NCI-H1417 (cell line): ENCODE measurements around the gene LCN6.
"Not testable (repeated sequence)": the region's sequence is repeated elsewhere in the genome, so short reads cannot be mapped to it uniquely, and the experiment has no call there.

Experiments
- DNase-seq, 3 experiments: peaks; one replicate each; lab custom pipeline; 2025; lab: John Stamatoyannopoulos, UW

Gene LCN6

GRCh38 chr9:136748201-136748600 is at the start of gene LCN6:
Gene LCN6, minus strand, starts transcription at chr9:136748525. Its CDS starts 42 bp downstream, at chr9:136748483.
- DNase-seq = no peak

- DNase-seq = not testable (repeated sequence)
Measured at GRCh38 chr9:136796775-136797347, 48.5 kb upstream of the LCN6 start.

- no peak for DNase-seq
Measured at GRCh38 chr9:136796238-136796774, 48.0 kb upstream of the LCN6 start, which contains the start of gene CCDC183. Gene CCDC183, plus strand, starts transcription at chr9:136796338. Its CDS starts 60 bp downstream, at chr9:136796398.

GRCh38 chr9:136795000-136795348 is 46.6 kb upstream of the LCN6 start:
- DNase-seq = no peak

- DNase-seq = no peak
Measured at GRCh38 chr9:136794281-136794999, 46.1 kb upstream of the LCN6 start.

GRCh38 chr9:136793086-136793946 is 45.0 kb upstream of the LCN6 start:
- DNase-seq = no peak

GRCh38 chr9:136792321-136793085 is 44.2 kb upstream of the LCN6 start:
- no peak for DNase-seq

- DNase-seq = peak; percentile 36 to 87 (median 86)
Measured at GRCh38 chr9:136791516-136792276, 43.4 kb upstream of the LCN6 start.

GRCh38 chr9:136790640-136791515 is 42.6 kb upstream of the LCN6 start, which contains the start of gene TMEM141:
Gene TMEM141, plus strand, starts transcription at chr9:136791344. Its CDS starts 27 bp downstream, at chr9:136791371.
- peak; percentile 97 to 100 (median 99) for DNase-seq

GRCh38 chr9:136789523-136789937 is 41.2 kb upstream of the LCN6 start:
- DNase-seq = no peak

- DNase-seq = peak in 1 of 3 experiments; percentile 30
Measured at GRCh38 chr9:136788644-136789522, 40.6 kb upstream of the LCN6 start.

- peak; percentile 73 to 91 (median 74) for DNase-seq
Measured at GRCh38 chr9:136787690-136788400, 39.5 kb upstream of the LCN6 start.

- peak in 2 of 3 experiments; percentile 15 to 32 for DNase-seq
Measured at GRCh38 chr9:136786983-136787382, 38.7 kb upstream of the LCN6 start.

- no peak for DNase-seq
Measured at GRCh38 chr9:136786451-136786850, 38.1 kb upstream of the LCN6 start.

- not testable (repeated sequence) for DNase-seq
Measured at GRCh38 chr9:136785565-136786355, 37.4 kb upstream of the LCN6 start.

- no peak for DNase-seq
Measured at GRCh38 chr9:136784997-136785361, 36.7 kb upstream of the LCN6 start.
